HepG2 (cell line): ENCODE measurements around the gene DND1. TPM values are rescaled to one million over a fixed set of nuclear protein-coding genes. Genes with fewer than 3 reads are reported as not detected.

Experiments used
- AGO1 ChIP-seq: fragments of 200-400 bp; formaldehyde crosslinking; IDR thresholded peaks from 2 replicates; pipeline ENCODE4 v1.6.1; 2017; ENCODE audit warnings: mild to moderate bottlenecking, low read depth, low read length, moderate library complexity; ENCODE audit not compliant: poor library complexity, severe bottlenecking
- CHCHD3 ChIP-seq: sonication (generic); formaldehyde crosslinking; IDR thresholded peaks from 2 replicates; pipeline ENCODE4 v1.8.0; 2022; ENCODE audit warnings: mild to moderate bottlenecking, missing genetic modification reagents, moderate library complexity
- GABPA ChIP-seq, 2 experiments: IDR thresholded peaks; 2 replicates each; pipeline ENCODE4 v1.6.1; 2011 to 2016; ENCODE audit warnings: low read depth in 2 of 2, low read length in 1 of 2, missing biosample characterization in 1 of 2, missing genetic modification characterization in 1 of 2
- GATAD2A ChIP-seq: IDR thresholded peaks from 2 replicates; pipeline ENCODE4 v1.6.1; 2016
- ISL2 ChIP-seq: sonication (generic); formaldehyde crosslinking; IDR thresholded peaks from 2 replicates; pipeline ENCODE4 v1.5.0; 2020; ENCODE audit warnings: missing genetic modification reagents
- KAT7 ChIP-seq: IDR thresholded peaks from 2 replicates; pipeline ENCODE4 v1.6.1; 2018; ENCODE audit warnings: borderline replicate concordance, missing compliant biosample characterization
- KLF6 ChIP-seq: IDR thresholded peaks from 2 replicates; pipeline ENCODE4 v1.8.0; 2016; ENCODE audit warnings: missing biosample characterization, missing genetic modification reagents
- MAZ ChIP-seq, 2 experiments: sonication (generic) in 1 of 2; formaldehyde crosslinking in 1 of 2; IDR thresholded peaks; 2 replicates each; pipeline versions ENCODE4 v1.5.0 to v1.6.1; 2012 to 2020; ENCODE audit warnings: low read depth in 2 of 2, mild to moderate bottlenecking in 2 of 2, borderline replicate concordance in 1 of 2, improper control_type of control experiment in 1 of 2, low read length in 1 of 2, missing genetic modification reagents in 1 of 2, moderate library complexity in 1 of 2
- MXD4 ChIP-seq: IDR thresholded peaks from 2 replicates; pipeline ENCODE4 v1.6.1; 2016; ENCODE audit warnings: mild to moderate bottlenecking, missing biosample characterization, missing genetic modification reagents
- PCBP2 ChIP-seq: fragments of 200-400 bp; formaldehyde crosslinking; optimal IDR thresholded peaks from 2 replicates; pipeline ENCODE3; 2018; ENCODE audit warnings: low read length, low read depth; ENCODE audit not compliant: poor library complexity, severe bottlenecking
- POLR2AphosphoS2 ChIP-seq: IDR thresholded peaks from 2 replicates; pipeline ENCODE4 v1.6.1; 2011; ENCODE audit warnings: low read depth, low read length, improper control_type of control experiment
- PRMT3 ChIP-seq: sonication (generic); formaldehyde crosslinking; IDR thresholded peaks from 2 replicates; pipeline ENCODE4 v1.8.1; 2022; ENCODE audit warnings: low read depth, mild to moderate bottlenecking, moderate library complexity, missing genetic modification reagents, borderline replicate concordance
- RXRA ChIP-seq: sonication (generic); formaldehyde crosslinking; IDR thresholded peaks from 2 replicates; pipeline ENCODE4 v1.5.1; 2020; ENCODE audit warnings: missing genetic modification reagents
- SOX5 ChIP-seq: IDR thresholded peaks from 2 replicates; pipeline ENCODE4 v1.6.1; 2016; ENCODE audit warnings: borderline replicate concordance
- TEAD3 ChIP-seq: optimal IDR thresholded peaks from 2 replicates; pipeline ENCODE3; 2016; ENCODE audit warnings: borderline replicate concordance
- ZKSCAN5 ChIP-seq: sonication (generic); formaldehyde crosslinking; IDR thresholded peaks from 2 replicates; pipeline ENCODE4 v1.5.1; 2020; ENCODE audit warnings: mild to moderate bottlenecking, missing genetic modification reagents
- ZMYM2 ChIP-seq: sonication (generic); formaldehyde crosslinking; IDR thresholded peaks from 2 replicates; pipeline ENCODE4 v1.8.0; 2022; ENCODE audit warnings: mild to moderate bottlenecking, missing genetic modification reagents
- ZNF251 ChIP-seq: sonication (generic); formaldehyde crosslinking; IDR thresholded peaks from 2 replicates; pipeline ENCODE4 v1.9.0; 2021; ENCODE audit warnings: mild to moderate bottlenecking, missing genetic modification reagents
- ZNF720 ChIP-seq: sonication (generic); formaldehyde crosslinking; IDR thresholded peaks from 2 replicates; pipeline ENCODE4 v1.4.0; 2020; ENCODE audit warnings: missing genetic modification reagents
- ZNF781 ChIP-seq: sonication (generic); formaldehyde crosslinking; IDR thresholded peaks from 2 replicates; pipeline ENCODE4 v1.5.1; 2020; ENCODE audit warnings: borderline replicate concordance, mild to moderate bottlenecking, missing genetic modification reagents; ENCODE audit errors: not compliant biosample characterization
- polyA plus RNA-seq, 8 experiments: library from polyadenylated mRNA; depleted of rRNA in 3 of 8; stranded (reverse) in 7 of 8; unstranded in 1 of 8; fragments of >200 nt; fragmentation: Illumina TruSeq in 4 of 8; extraction: Trizol in 4 of 8; gene quantifications; 2 replicates each; pipeline versions ENCODE4 v1.2.1 to v1.2.3, GENCODE V29; 2011 to 2016; ENCODE audit warnings: low read depth in 4 of 8, missing spikeins in 1 of 8, mixed read lengths in 1 of 8; ENCODE audit not compliant: insufficient read depth in 1 of 8
- total RNA-seq, 5 experiments: library from RNA; depleted of rRNA; stranded (reverse); fragments of >200 nt; fragmentation: Illumina TruSeq; extraction: Trizol; gene quantifications; 2 replicates each; pipeline ENCODE4 v1.2.3, GENCODE V29; 2016; ENCODE audit warnings: low read depth in 1 of 5
- TF ChIP-seq, protein P1 (sequence below): sonication (generic); formaldehyde crosslinking; IDR thresholded peaks from 2 replicates; pipeline ENCODE4 v1.5.0; 2020; ENCODE audit warnings: missing genetic modification reagents
- TF ChIP-seq, protein P2 (sequence below): sonication (generic); formaldehyde crosslinking; IDR thresholded peaks from 2 replicates; pipeline ENCODE4 v1.5.0; 2020; ENCODE audit warnings: missing genetic modification reagents, mild to moderate bottlenecking, borderline replicate concordance
- TF ChIP-seq, protein P3 (sequence below): sonication (generic); formaldehyde crosslinking; IDR thresholded peaks from 2 replicates; pipeline ENCODE4 v1.5.1; 2020; ENCODE audit warnings: missing genetic modification reagents, mild to moderate bottlenecking, borderline replicate concordance
- TF ChIP-seq, protein P4 (sequence below): IDR thresholded peaks from 2 replicates; pipeline ENCODE4 v1.6.1; 2018; ENCODE audit warnings: missing genetic modification reagents, mild to moderate bottlenecking, missing compliant biosample characterization

The DND1 gene
- total and polyA plus RNA-seq, 2 of the 13 experiments (the other 11 are each of a cell fraction or from before 2014, with no cell fraction given): 0.48 to 0.55 TPM

DNA sequence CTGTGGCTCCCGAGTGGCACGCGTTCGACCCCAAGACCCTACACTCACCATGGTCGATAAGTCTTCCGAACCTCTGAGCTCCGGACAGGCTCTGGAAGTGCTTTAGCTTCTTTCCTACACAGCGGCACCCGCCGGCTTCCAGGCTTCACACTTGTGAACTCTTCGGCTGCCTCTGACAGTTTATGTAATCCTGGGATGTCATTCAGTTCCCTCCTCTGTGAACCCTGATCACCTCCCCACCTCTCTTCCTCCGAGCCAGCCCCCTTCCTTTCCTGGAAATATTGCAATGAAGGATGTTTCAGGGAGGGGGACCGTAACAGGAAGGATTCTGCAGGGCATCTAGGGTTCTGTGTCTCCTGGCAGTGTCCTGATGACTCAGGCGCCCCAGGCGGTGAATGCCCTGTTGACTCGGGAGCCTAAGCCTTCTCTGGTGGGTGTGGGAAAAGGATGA is 40.3 kb downstream of the DND1 start, which contains the start of gene CD14 (continued):
- TF ChIP-seq, protein P1, sequence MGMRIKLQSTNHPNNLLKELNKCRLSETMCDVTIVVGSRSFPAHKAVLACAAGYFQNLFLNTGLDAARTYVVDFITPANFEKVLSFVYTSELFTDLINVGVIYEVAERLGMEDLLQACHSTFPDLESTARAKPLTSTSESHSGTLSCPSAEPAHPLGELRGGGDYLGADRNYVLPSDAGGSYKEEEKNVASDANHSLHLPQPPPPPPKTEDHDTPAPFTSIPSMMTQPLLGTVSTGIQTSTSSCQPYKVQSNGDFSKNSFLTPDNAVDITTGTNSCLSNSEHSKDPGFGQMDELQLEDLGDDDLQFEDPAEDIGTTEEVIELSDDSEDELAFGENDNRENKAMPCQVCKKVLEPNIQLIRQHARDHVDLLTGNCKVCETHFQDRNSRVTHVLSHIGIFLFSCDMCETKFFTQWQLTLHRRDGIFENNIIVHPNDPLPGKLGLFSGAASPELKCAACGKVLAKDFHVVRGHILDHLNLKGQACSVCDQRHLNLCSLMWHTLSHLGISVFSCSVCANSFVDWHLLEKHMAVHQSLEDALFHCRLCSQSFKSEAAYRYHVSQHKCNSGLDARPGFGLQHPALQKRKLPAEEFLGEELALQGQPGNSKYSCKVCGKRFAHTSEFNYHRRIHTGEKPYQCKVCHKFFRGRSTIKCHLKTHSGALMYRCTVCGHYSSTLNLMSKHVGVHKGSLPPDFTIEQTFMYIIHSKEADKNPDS (CRISPR knock-in tag): no peak
- TF ChIP-seq, protein P2, sequence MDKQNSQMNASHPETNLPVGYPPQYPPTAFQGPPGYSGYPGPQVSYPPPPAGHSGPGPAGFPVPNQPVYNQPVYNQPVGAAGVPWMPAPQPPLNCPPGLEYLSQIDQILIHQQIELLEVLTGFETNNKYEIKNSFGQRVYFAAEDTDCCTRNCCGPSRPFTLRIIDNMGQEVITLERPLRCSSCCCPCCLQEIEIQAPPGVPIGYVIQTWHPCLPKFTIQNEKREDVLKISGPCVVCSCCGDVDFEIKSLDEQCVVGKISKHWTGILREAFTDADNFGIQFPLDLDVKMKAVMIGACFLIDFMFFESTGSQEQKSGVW (CRISPR knock-in tag): no peak
- TF ChIP-seq PCBP2 (no peak), RXRA (peak; percentile 39; the same call in 1 of the 2 replicates), KAT7 (CRISPR knock-in tag) (no peak), MXD4 (no peak), ZNF720 (no peak), GATAD2A (peak; percentile 60), AGO1 (no peak), ZNF251 (CRISPR knock-in tag) (no peak), POLR2AphosphoS2 (no peak), MAZ (IDR thresholded peaks at IDR 0.05; ENCODE audit: borderline replicate concordance, low read depth, low read length) (no peak), MAZ (CRISPR knock-in tag; IDR thresholded peaks at IDR 0.05; ENCODE audit: low read depth) (0 out of 2 replicates have a peak, but pooled peaks have one; percentile 38), TEAD3 (CRISPR knock-in tag) (peak; percentile 11), CHCHD3 (CRISPR knock-in tag) (no peak), ZNF781 (CRISPR knock-in tag) (no peak), PRMT3 (CRISPR knock-in tag) (no peak), SOX5 (no peak), ZMYM2 (CRISPR knock-in tag) (no peak), GABPA (IDR thresholded peaks at IDR 0.05; ENCODE audit: low read depth, low read length) (no peak), GABPA (CRISPR knock-in tag; IDR thresholded peaks at IDR 0.05; ENCODE audit: low read depth) (0 out of 2 replicates have a peak, but pooled peaks have one; percentile 30), ISL2 (CRISPR knock-in tag) (0 out of 2 replicates have a peak, but pooled peaks have one; percentile 24), ZKSCAN5 (CRISPR knock-in tag) (peak; percentile 56; the same call in 1 of the 2 replicates), KLF6 (CRISPR knock-in tag) (no peak)
- TF ChIP-seq, protein P3, sequence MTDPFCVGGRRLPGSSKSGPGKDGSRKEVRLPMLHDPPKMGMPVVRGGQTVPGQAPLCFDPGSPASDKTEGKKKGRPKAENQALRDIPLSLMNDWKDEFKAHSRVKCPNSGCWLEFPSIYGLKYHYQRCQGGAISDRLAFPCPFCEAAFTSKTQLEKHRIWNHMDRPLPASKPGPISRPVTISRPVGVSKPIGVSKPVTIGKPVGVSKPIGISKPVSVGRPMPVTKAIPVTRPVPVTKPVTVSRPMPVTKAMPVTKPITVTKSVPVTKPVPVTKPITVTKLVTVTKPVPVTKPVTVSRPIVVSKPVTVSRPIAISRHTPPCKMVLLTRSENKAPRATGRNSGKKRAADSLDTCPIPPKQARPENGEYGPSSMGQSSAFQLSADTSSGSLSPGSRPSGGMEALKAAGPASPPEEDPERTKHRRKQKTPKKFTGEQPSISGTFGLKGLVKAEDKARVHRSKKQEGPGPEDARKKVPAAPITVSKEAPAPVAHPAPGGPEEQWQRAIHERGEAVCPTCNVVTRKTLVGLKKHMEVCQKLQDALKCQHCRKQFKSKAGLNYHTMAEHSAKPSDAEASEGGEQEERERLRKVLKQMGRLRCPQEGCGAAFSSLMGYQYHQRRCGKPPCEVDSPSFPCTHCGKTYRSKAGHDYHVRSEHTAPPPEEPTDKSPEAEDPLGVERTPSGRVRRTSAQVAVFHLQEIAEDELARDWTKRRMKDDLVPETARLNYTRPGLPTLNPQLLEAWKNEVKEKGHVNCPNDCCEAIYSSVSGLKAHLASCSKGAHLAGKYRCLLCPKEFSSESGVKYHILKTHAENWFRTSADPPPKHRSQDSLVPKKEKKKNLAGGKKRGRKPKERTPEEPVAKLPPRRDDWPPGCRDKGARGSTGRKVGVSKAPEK (CRISPR knock-in tag): no peak
- TF ChIP-seq, protein P4, sequence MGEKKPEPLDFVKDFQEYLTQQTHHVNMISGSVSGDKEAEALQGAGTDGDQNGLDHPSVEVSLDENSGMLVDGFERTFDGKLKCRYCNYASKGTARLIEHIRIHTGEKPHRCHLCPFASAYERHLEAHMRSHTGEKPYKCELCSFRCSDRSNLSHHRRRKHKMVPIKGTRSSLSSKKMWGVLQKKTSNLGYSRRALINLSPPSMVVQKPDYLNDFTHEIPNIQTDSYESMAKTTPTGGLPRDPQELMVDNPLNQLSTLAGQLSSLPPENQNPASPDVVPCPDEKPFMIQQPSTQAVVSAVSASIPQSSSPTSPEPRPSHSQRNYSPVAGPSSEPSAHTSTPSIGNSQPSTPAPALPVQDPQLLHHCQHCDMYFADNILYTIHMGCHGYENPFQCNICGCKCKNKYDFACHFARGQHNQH: no peak
